ENCODE results near the gene EPHB3. TPM values are rescaled to one million over a fixed set of nuclear protein-coding genes. Genes with fewer than 3 reads are reported as not detected.
A peak's percentile ranks its signal among the peaks of the same experiment; 100 is the strongest.

Gene EPHB3
- polyA plus RNA-seq, 1 of the 3 experiments (the other 2 are of a cell fraction) = 4.2 TPM

DNA sequence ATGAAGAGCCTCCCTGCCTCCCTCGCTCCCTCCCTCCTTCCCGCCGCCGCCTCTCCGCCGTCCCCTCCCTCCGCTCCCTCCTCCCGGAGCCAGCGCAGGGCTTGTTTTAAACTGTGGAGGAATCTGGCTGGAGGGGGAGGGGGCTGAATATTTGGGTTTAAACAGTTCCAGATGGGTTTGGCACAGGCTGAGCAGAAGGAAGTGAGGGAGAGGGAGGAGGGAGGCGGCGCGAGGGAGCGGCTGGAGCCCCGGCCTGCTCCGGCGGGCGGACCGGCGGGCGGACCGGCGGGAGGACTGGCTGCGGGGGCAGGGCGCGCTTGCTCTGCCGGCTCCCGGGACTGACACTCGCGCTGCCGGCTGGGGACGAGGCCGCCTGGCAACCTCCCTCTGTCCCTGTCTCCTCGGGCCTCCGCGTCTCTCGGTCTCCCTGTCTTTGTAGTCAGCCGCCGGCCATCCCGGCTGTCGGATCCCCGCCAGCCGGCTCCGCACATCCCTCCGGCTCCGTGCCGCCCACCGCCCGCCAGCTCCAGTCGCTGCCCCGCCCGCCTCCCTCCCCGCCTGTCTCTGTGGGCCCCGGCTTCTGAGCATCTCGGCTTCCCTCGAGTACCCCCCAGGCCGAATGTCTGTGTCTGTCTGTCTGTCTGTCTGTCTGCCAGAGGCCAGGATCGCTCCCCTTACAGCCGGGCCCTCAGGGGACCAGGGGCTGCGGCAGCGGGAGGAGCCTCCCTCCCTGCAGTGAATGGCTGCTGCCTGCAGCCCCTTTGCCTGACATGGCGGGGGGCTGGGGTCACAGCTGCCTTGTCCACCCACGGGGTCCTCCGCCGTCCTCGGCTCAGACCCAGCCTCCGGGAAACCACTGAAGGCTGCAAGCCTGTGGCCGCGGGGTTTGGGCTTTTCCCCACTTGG lies 7.6 kb downstream of the EPHB3 start:
- H3K4me1 ChIP-seq (ENCODE audit: control insufficient read depth in 1 of 2, insufficient read depth in 2 of 2, low read depth in 1 of 2, low read length in 1 of 2) = peaks cover 32 to 65% of the 10 kb centered on the region in 2 experiments
- ChIA-PET POLR2A (interaction anchor here (0.9 to 1.4 kb wide), 2 partner anchors 23 to 142 kb away, joined by 4 to 7 read pairs; partner anchors contain the start of gene MAGEF1), CTCF (interaction anchor here (0.9 to 1.9 kb wide), 4 partner anchors 8 to 235 kb away, joined by 3 to 10 read pairs (median 4); partner anchors contain the start of gene EPHB3)
- peak overlapping the region; percentile 89 for H3K4me2 ChIP-seq
- H3K27ac ChIP-seq (ENCODE audit: low read depth in 2 of 2, low read length in 1 of 2) = peak overlapping the region; percentile 72 to 78
- H3K27me3 ChIP-seq (ENCODE audit: insufficient read depth) = no peaks in the 10 kb centered on the region
- H3K9me3 ChIP-seq = no peaks in the 10 kb centered on the region
- no peaks in the 10 kb centered on the region for H3F3A ChIP-seq (replicated peaks; ENCODE audit: insufficient read depth)
- H3K9ac ChIP-seq = peak overlapping the region; percentile 64
- H3K79me2 ChIP-seq (ENCODE audit: insufficient read depth) = no peaks in the 10 kb centered on the region; the same call in none of the 2 replicates
- no peaks in the 10 kb centered on the region for H3K9me2 ChIP-seq
- peak overlapping the region; percentile 41 for H2AFZ ChIP-seq (ENCODE audit: low read depth)
- 1% methylated on average over 41 of the region's 68 CpGs for WGBS (ENCODE audit: low lambda C conversion rate)
- peak overlapping the region; percentile 50 to 64 for H3K4me3 ChIP-seq (ENCODE audit: low read depth in 2 of 2, low read length in 1 of 2)
- no peaks in the 10 kb centered on the region for H4K20me1 ChIP-seq (ENCODE audit: insufficient read depth)
- peak; percentile 90 for DNase-seq
- peaks cover 0 to 4% of the 10 kb centered on the region in 2 experiments for H3K36me3 ChIP-seq (replicated peaks in 1 of 2; ENCODE audit: control insufficient read depth in 1 of 2, insufficient read depth in 2 of 2, low read length in 1 of 2)
- no peak for TF ChIP-seq ELF1 (IDR thresholded peaks at IDR 0.05)
- peak; percentile 66 for TF ChIP-seq PBX3 (IDR thresholded peaks at IDR 0.05)
- TF ChIP-seq NFIC (IDR thresholded peaks at IDR 0.05; ENCODE audit: borderline replicate concordance) = peak; percentile 92
- TF ChIP-seq RCOR1 (IDR thresholded peaks at IDR 0.05; ENCODE audit: low read length) = peak; percentile 99
- TF ChIP-seq YY1 (IDR thresholded peaks at IDR 0.05; ENCODE audit: low read depth) = no peak; the same call in 1 of the 2 replicates
- peak; percentile 93 for TF ChIP-seq TEAD4 (IDR thresholded peaks at IDR 0.05; ENCODE audit: borderline replicate concordance, insufficient read depth)
- peak; percentile 20; the same call in 1 of the 2 replicates for TF ChIP-seq SMC3 (IDR thresholded peaks at IDR 0.05; ENCODE audit: low read depth, low read length)
- TF ChIP-seq, protein P1, sequence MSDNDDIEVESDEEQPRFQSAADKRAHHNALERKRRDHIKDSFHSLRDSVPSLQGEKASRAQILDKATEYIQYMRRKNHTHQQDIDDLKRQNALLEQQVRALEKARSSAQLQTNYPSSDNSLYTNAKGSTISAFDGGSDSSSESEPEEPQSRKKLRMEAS (IDR thresholded peaks at IDR 0.05; ENCODE audit: low read depth) = peak; percentile 89
- TF ChIP-seq, protein P2, sequence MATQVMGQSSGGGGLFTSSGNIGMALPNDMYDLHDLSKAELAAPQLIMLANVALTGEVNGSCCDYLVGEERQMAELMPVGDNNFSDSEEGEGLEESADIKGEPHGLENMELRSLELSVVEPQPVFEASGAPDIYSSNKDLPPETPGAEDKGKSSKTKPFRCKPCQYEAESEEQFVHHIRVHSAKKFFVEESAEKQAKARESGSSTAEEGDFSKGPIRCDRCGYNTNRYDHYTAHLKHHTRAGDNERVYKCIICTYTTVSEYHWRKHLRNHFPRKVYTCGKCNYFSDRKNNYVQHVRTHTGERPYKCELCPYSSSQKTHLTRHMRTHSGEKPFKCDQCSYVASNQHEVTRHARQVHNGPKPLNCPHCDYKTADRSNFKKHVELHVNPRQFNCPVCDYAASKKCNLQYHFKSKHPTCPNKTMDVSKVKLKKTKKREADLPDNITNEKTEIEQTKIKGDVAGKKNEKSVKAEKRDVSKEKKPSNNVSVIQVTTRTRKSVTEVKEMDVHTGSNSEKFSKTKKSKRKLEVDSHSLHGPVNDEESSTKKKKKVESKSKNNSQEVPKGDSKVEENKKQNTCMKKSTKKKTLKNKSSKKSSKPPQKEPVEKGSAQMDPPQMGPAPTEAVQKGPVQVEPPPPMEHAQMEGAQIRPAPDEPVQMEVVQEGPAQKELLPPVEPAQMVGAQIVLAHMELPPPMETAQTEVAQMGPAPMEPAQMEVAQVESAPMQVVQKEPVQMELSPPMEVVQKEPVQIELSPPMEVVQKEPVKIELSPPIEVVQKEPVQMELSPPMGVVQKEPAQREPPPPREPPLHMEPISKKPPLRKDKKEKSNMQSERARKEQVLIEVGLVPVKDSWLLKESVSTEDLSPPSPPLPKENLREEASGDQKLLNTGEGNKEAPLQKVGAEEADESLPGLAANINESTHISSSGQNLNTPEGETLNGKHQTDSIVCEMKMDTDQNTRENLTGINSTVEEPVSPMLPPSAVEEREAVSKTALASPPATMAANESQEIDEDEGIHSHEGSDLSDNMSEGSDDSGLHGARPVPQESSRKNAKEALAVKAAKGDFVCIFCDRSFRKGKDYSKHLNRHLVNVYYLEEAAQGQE (IDR thresholded peaks at IDR 0.05; ENCODE audit: low read depth, low read length) = peak; percentile 68
- no peak; the same call in 1 of the 2 replicates for TF ChIP-seq JUND (IDR thresholded peaks at IDR 0.05)
- TF ChIP-seq EZH2phosphoT487 (IDR thresholded peaks at IDR 0.05; ENCODE audit: borderline replicate concordance, low read depth) = no peak
- TF ChIP-seq FOXJ3 (CRISPR knock-in tag; IDR thresholded peaks at IDR 0.05) = no peak
- TF ChIP-seq NRF1 (IDR thresholded peaks at IDR 0.05; ENCODE audit: low read depth, low read length) = peak; percentile 23; the same call in 1 of the 2 replicates
- TF ChIP-seq IRF3 (IDR thresholded peaks at IDR 0.05; ENCODE audit: low read depth, low read length) = no peak
- TF ChIP-seq CHD2 (IDR thresholded peaks at IDR 0.05; ENCODE audit: low read length, partially characterized antibody) = peak; percentile 95
- peak; percentile 92 for TF ChIP-seq POLR2AphosphoS5 (IDR thresholded peaks at IDR 0.05; ENCODE audit: low read depth, low read length)
- TF ChIP-seq FOSL2 (IDR thresholded peaks at IDR 0.05; ENCODE audit: borderline replicate concordance, low read depth) = no peak
- peak; percentile 12 for TF ChIP-seq RAD21 (IDR thresholded peaks at IDR 0.05; ENCODE audit: low read length)
- TF ChIP-seq USF2 (IDR thresholded peaks at IDR 0.05; ENCODE audit: borderline replicate concordance, low read depth, low read length) = no peak
- TF ChIP-seq SIN3A (IDR thresholded peaks at IDR 0.05; ENCODE audit: borderline replicate concordance, low read depth, low read length) = peak; percentile 78; the same call in 1 of the 2 replicates
- TF ChIP-seq TAF1 (IDR thresholded peaks at IDR 0.05; ENCODE audit: borderline replicate concordance, low read depth, low read length) = peak; percentile 73; the same call in 1 of the 2 replicates
- TF ChIP-seq TCF12 (IDR thresholded peaks at IDR 0.05) = peak; percentile 99
- TF ChIP-seq, protein P3, sequence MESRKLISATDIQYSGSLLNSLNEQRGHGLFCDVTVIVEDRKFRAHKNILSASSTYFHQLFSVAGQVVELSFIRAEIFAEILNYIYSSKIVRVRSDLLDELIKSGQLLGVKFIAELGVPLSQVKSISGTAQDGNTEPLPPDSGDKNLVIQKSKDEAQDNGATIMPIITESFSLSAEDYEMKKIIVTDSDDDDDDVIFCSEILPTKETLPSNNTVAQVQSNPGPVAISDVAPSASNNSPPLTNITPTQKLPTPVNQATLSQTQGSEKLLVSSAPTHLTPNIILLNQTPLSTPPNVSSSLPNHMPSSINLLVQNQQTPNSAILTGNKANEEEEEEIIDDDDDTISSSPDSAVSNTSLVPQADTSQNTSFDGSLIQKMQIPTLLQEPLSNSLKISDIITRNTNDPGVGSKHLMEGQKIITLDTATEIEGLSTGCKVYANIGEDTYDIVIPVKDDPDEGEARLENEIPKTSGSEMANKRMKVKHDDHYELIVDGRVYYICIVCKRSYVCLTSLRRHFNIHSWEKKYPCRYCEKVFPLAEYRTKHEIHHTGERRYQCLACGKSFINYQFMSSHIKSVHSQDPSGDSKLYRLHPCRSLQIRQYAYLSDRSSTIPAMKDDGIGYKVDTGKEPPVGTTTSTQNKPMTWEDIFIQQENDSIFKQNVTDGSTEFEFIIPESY (IDR thresholded peaks at IDR 0.05; ENCODE audit: borderline replicate concordance, low read depth) = no peak

Data from SK-N-SH (cell line).